Vagina (tissue), 2 donors: ENCODE measurements around the gene HNRNPM.

Source experiments
- POLR2A ChIP-seq, 2 donors: fragments of 450-650 bp; IDR thresholded peaks; one replicate each; pipeline ENCODE4 v1.6.1; 2017; ENCODE audit warnings: antibody characterized with exemption in 2 of 2, mild to moderate bottlenecking in 2 of 2, moderate library complexity in 2 of 2
- TF ChIP-seq, protein P1 (sequence below), 3 experiments: fragments of 450-650 bp in 2 of 3; fragments of 200-600 bp in 1 of 3; sonication (generic) in 1 of 3; IDR thresholded peaks; one replicate each; pipeline ENCODE4 v1.5.1; 2017 to 2019; ENCODE audit warnings: antibody characterized with exemption in 3 of 3, mild to moderate bottlenecking in 2 of 3, moderate library complexity in 2 of 3

DNA sequence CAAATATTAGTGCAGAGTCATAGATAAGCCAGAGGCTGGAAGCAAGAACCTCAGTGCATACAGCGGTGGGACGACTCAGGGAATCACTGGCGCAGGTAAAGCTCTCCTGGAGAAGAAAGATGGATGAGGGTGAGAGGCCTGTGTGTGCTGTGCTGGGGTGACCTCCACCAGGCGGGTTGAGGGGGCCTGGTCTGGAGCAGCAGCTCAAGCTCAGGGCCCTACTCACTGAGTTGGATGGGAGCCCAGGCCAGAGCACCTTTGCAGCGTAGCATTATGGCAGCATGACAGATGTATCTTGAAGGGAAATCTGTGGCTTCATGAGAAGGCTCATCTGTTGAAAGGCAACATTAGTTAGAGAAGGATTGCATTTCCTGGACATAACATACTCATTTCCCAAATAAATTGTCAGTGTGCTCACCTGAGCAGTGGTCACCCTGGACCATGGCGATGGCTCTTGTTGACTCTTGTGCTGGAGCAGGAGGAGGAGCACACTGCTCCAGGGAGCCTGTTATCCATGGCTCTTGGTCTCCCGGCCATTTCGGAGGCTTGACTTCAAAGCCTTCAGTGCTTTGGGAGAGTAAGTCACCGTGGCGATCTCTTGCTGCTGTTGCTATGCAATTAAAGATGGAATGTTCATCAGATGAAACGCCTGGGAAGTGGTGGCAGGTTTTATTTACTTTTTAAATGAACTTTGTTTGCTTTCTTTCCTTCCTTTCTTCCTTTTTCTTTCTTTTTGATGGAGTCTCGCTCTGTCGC lies 25.0 kb downstream of the HNRNPM start:
- TF ChIP-seq POLR2A (IDR thresholded peaks at IDR 0.05): no peak
- TF ChIP-seq, protein P1, sequence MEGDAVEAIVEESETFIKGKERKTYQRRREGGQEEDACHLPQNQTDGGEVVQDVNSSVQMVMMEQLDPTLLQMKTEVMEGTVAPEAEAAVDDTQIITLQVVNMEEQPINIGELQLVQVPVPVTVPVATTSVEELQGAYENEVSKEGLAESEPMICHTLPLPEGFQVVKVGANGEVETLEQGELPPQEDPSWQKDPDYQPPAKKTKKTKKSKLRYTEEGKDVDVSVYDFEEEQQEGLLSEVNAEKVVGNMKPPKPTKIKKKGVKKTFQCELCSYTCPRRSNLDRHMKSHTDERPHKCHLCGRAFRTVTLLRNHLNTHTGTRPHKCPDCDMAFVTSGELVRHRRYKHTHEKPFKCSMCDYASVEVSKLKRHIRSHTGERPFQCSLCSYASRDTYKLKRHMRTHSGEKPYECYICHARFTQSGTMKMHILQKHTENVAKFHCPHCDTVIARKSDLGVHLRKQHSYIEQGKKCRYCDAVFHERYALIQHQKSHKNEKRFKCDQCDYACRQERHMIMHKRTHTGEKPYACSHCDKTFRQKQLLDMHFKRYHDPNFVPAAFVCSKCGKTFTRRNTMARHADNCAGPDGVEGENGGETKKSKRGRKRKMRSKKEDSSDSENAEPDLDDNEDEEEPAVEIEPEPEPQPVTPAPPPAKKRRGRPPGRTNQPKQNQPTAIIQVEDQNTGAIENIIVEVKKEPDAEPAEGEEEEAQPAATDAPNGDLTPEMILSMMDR (IDR thresholded peaks at IDR 0.05): no peak
